NB4 (cell line): ENCODE data around the gene SEC11A.

ENCODE experiments used
- MAX ChIP-seq: IDR thresholded peaks from 2 replicates; pipeline ENCODE4 v1.6.1; 2011; ENCODE audit warnings: low read depth, low read length
- POLR2A ChIP-seq: IDR thresholded peaks from 2 replicates; pipeline ENCODE4 v1.6.1; 2011; ENCODE audit warnings: mild to moderate bottlenecking; ENCODE audit not compliant: insufficient read length; ENCODE audit errors: extremely low read depth
- TF ChIP-seq, protein P1 (sequence below): IDR thresholded peaks from one replicate; pipeline ENCODE4 v1.5.1; 2012; ENCODE audit warnings: low read depth, low read length

GRCh38 chr15:84762840-84763572 is 47.1 kb upstream of the SEC11A start:
- TF ChIP-seq, protein P1, sequence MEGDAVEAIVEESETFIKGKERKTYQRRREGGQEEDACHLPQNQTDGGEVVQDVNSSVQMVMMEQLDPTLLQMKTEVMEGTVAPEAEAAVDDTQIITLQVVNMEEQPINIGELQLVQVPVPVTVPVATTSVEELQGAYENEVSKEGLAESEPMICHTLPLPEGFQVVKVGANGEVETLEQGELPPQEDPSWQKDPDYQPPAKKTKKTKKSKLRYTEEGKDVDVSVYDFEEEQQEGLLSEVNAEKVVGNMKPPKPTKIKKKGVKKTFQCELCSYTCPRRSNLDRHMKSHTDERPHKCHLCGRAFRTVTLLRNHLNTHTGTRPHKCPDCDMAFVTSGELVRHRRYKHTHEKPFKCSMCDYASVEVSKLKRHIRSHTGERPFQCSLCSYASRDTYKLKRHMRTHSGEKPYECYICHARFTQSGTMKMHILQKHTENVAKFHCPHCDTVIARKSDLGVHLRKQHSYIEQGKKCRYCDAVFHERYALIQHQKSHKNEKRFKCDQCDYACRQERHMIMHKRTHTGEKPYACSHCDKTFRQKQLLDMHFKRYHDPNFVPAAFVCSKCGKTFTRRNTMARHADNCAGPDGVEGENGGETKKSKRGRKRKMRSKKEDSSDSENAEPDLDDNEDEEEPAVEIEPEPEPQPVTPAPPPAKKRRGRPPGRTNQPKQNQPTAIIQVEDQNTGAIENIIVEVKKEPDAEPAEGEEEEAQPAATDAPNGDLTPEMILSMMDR: no peak
- no peak for TF ChIP-seq POLR2A
- TF ChIP-seq MAX: no peak
